Measurements from ENCODE around the gene PTGES2.

The PTGES2 gene

GRCh38 chr9:128120061-128120740, 7.3 kb downstream of the PTGES2 start:
- TF ChIP-seq POLR2AphosphoS5 (IDR thresholded peaks at IDR 0.05; ENCODE audit: low read depth, low read length) (no peak), SPI1 (IDR thresholded peaks at IDR 0.05; ENCODE audit: low read depth, low read length) (no peak), POLR2A (IDR thresholded peaks at IDR 0.05; ENCODE audit: low read depth, low read length) (no peak), POU2F2 (IDR thresholded peaks at IDR 0.05; ENCODE audit: low read depth, low read length) (no peak), TAF1 (IDR thresholded peaks at IDR 0.05; ENCODE audit: low read depth, low read length) (no peak), PAX5 (IDR thresholded peaks at IDR 0.05; ENCODE audit: insufficient read depth, low read length, severe bottlenecking) (no peak)
- DNase-seq (ENCODE audit: insufficient read length, low spot score) (no peak), FAIRE-seq (no peak)

GRCh38 chr9:128118971-128119665, 8.4 kb downstream of the PTGES2 start:
- DNase-seq (ENCODE audit: insufficient read length, low spot score), result no peak
- no peak for FAIRE-seq
- no peak for TF ChIP-seq POLR2AphosphoS5 (IDR thresholded peaks at IDR 0.05; ENCODE audit: low read depth, low read length)
- TF ChIP-seq POLR2A (IDR thresholded peaks at IDR 0.05; ENCODE audit: low read depth, low read length), result peak; percentile 53; the same call in 1 of the 2 replicates
- no peak for TF ChIP-seq TAF1 (IDR thresholded peaks at IDR 0.05; ENCODE audit: low read depth, low read length)
- TF ChIP-seq SPI1 (IDR thresholded peaks at IDR 0.05; ENCODE audit: low read depth, low read length), result no peak

GRCh38 chr9:128118472-128118857, 9.1 kb downstream of the PTGES2 start:
- TF ChIP-seq PAX5 (IDR thresholded peaks at IDR 0.05; ENCODE audit: insufficient read depth, low read length, severe bottlenecking) (no peak), TAF1 (IDR thresholded peaks at IDR 0.05; ENCODE audit: low read depth, low read length) (no peak), POU2F2 (IDR thresholded peaks at IDR 0.05; ENCODE audit: low read depth, low read length) (no peak), SPI1 (IDR thresholded peaks at IDR 0.05; ENCODE audit: low read depth, low read length) (no peak)
- no peak for DNase-seq (ENCODE audit: insufficient read length, low spot score)
- no peak for FAIRE-seq

GRCh38 chr9:128117613-128118471, 9.7 kb downstream of the PTGES2 start:
- TF ChIP-seq POU2F2 (IDR thresholded peaks at IDR 0.05; ENCODE audit: low read depth, low read length), result peak; percentile 72; the same call in 1 of the 2 replicates
- TF ChIP-seq PAX5 (IDR thresholded peaks at IDR 0.05; ENCODE audit: insufficient read depth, low read length, severe bottlenecking), result no peak
- DNase-seq (ENCODE audit: insufficient read length, low spot score) (peak; percentile 84), FAIRE-seq (peak; percentile 97)

- no peak for TF ChIP-seq SPI1 (IDR thresholded peaks at IDR 0.05; ENCODE audit: low read depth, low read length)
- TF ChIP-seq PAX5 (IDR thresholded peaks at IDR 0.05; ENCODE audit: insufficient read depth, low read length, severe bottlenecking), result no peak
- TF ChIP-seq POLR2A (IDR thresholded peaks at IDR 0.05; ENCODE audit: low read depth, low read length), result no peak
- no peak for TF ChIP-seq POU2F2 (IDR thresholded peaks at IDR 0.05; ENCODE audit: low read depth, low read length)
- TF ChIP-seq POLR2AphosphoS5 (IDR thresholded peaks at IDR 0.05; ENCODE audit: low read depth, low read length), result no peak
- no peak for TF ChIP-seq TAF1 (IDR thresholded peaks at IDR 0.05; ENCODE audit: low read depth, low read length)
- peak; percentile 20 for FAIRE-seq
These were observed 11.1 kb downstream of the PTGES2 start for GRCh38 chr9:128116104-128117083.

GRCh38 chr9:128115187-128116103, 12.1 kb downstream of the PTGES2 start:
- TF ChIP-seq SPI1 (IDR thresholded peaks at IDR 0.05; ENCODE audit: low read depth, low read length) (peak; percentile 61), POLR2AphosphoS5 (IDR thresholded peaks at IDR 0.05; ENCODE audit: low read depth, low read length) (no peak), PAX5 (IDR thresholded peaks at IDR 0.05; ENCODE audit: insufficient read depth, low read length, severe bottlenecking) (no peak), POLR2A (IDR thresholded peaks at IDR 0.05; ENCODE audit: low read depth, low read length) (no peak), POU2F2 (IDR thresholded peaks at IDR 0.05; ENCODE audit: low read depth, low read length) (no peak), TAF1 (IDR thresholded peaks at IDR 0.05; ENCODE audit: low read depth, low read length) (no peak)
- DNase-seq (ENCODE audit: insufficient read length, low spot score), result peak; percentile 66
- peak; percentile 77 for FAIRE-seq

More at GRCh38 chr9:128116104-128117083, 11.1 kb downstream of the PTGES2 start:
- no peak for DNase-seq (ENCODE audit: insufficient read length, low spot score)

GRCh38 chr9:128114326-128115186, 13.0 kb downstream of the PTGES2 start:
- FAIRE-seq (no peak), DNase-seq (ENCODE audit: insufficient read length, low spot score) (no peak)
- 0 out of 2 replicates have a peak, but pooled peaks have one; percentile 5 for TF ChIP-seq POLR2AphosphoS5 (IDR thresholded peaks at IDR 0.05; ENCODE audit: low read depth, low read length)
- TF ChIP-seq POU2F2 (IDR thresholded peaks at IDR 0.05; ENCODE audit: low read depth, low read length), result no peak
